ENCODE results near the gene LLGL1.

LLGL1 gene

GRCh38 chr17:18225121-18225641 is at the start of gene LLGL1:
Gene LLGL1 (plus strand): TSS chr17:18225635. CDS start chr17:18225683, 48 bp downstream.
- DNase-seq = peak; percentile 87 to 98

- no peak for DNase-seq
Observed at GRCh38 chr17:18176176-18176575, 49.3 kb upstream of the LLGL1 start.

GRCh38 chr17:18177133-18177532 is 48.3 kb upstream of the LLGL1 start:
- no peak for DNase-seq

GRCh38 chr17:18177722-18178121 is 47.7 kb upstream of the LLGL1 start:
- DNase-seq = no peak

- DNase-seq = no peak
Observed at GRCh38 chr17:18179196-18179595, 46.2 kb upstream of the LLGL1 start.

GRCh38 chr17:18179804-18180203 is 45.6 kb upstream of the LLGL1 start:
- no peak for DNase-seq

GRCh38 chr17:18181358-18181757 is 44.1 kb upstream of the LLGL1 start:
- DNase-seq = no peak

GRCh38 chr17:18182110-18182977 is 43.1 kb upstream of the LLGL1 start:
- peak in 1 of 2 experiments; percentile 50 for DNase-seq

GRCh38 chr17:18182978-18183333 is 42.5 kb upstream of the LLGL1 start:
- DNase-seq = peak in 1 of 2 experiments; percentile 90

GRCh38 chr17:18183334-18184142 is 41.9 kb upstream of the LLGL1 start, which contains the start of gene ALKBH5:
Gene ALKBH5 (plus strand): TSS chr17:18183828. CDS start chr17:18184244, 416 bp downstream.
- peak; percentile 96 to 99 for DNase-seq

- DNase-seq = peak in 1 of 2 experiments; percentile 53
Observed at GRCh38 chr17:18184143-18185031, 41.0 kb upstream of the LLGL1 start.

- DNase-seq = no peak
Observed at GRCh38 chr17:18185391-18185790, 40.0 kb upstream of the LLGL1 start.

GRCh38 chr17:18185832-18186626 is 39.4 kb upstream of the LLGL1 start:
- no peak for DNase-seq

GRCh38 chr17:18186627-18186982 is 38.8 kb upstream of the LLGL1 start:
- DNase-seq = no peak

GRCh38 chr17:18187226-18187625 is 38.2 kb upstream of the LLGL1 start:
- DNase-seq = no peak

- DNase-seq = no peak
Observed at GRCh38 chr17:18187821-18188761, 37.3 kb upstream of the LLGL1 start.

- no peak for DNase-seq
Observed at GRCh38 chr17:18190628-18191235, 34.7 kb upstream of the LLGL1 start.

- no peak for DNase-seq
Observed at GRCh38 chr17:18191236-18191667, 34.2 kb upstream of the LLGL1 start.

GRCh38 chr17:18191967-18192366 is 33.5 kb upstream of the LLGL1 start:
- no peak for DNase-seq

GRCh38 chr17:18194394-18194793 is 31.0 kb upstream of the LLGL1 start:
- DNase-seq = no peak
